HCT116 (cell line): Measurements from ENCODE around the gene MOB3B.

Source experiments
- EGR1 ChIP-seq: IDR thresholded peaks from 2 replicates; pipeline ENCODE4 v1.6.1; 2012; ENCODE audit warnings: low read depth
- EZH2 ChIP-seq: fragments of 200-600 bp; sonication (generic); IDR thresholded peaks from 2 replicates; pipeline ENCODE4 v1.6.1; 2017; ENCODE audit warnings: antibody characterized with exemption, mixed run types
- RAD21 ChIP-seq: IDR thresholded peaks from 2 replicates; pipeline ENCODE4 v1.6.1; 2012; ENCODE audit warnings: low read depth, mild to moderate bottlenecking
- YY1 ChIP-seq: IDR thresholded peaks from 2 replicates; pipeline ENCODE4 v1.6.1; 2011; ENCODE audit warnings: low read length, low read depth, moderate library complexity, mild to moderate bottlenecking; ENCODE audit not compliant: insufficient replicate concordance; ENCODE audit errors: extremely low read depth
- TF ChIP-seq, protein P1 (sequence below), 3 experiments: fragments of 200-600 bp in 1 of 3; sonication (generic) in 1 of 3; IDR thresholded peaks in 2 of 3; conservative IDR thresholded peaks in 1 of 3; 2 replicates each; pipeline ENCODE4 v1.5.1; 2012 to 2017; ENCODE audit warnings: low read depth in 2 of 3, low read length in 2 of 3, antibody characterized with exemption in 1 of 3, borderline replicate concordance in 1 of 3, control low read depth in 1 of 3, mild to moderate bottlenecking in 1 of 3, mixed read lengths in 1 of 3, mixed run types in 1 of 3, moderate library complexity in 1 of 3; ENCODE audit not compliant: insufficient read depth in 1 of 3

DNA sequence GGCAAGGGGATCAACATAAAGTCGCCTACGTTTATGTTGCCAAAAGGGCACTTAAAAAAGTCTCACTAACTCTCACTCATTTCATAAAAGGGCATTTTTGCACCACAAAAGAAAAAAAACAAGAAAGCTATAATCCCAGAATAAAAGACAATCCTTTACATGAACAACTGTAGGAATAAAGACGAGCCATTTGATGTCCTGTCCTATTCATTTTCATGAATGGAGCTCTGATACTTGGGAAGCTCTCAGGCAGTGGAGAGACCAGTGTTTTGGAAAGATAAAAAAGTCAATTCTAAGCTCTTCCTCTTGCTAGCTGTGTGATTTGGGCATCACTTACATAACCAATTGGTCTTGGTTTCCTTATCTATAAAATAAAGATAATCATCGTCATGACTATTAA is 137.2 kb downstream of the MOB3B start:
- TF ChIP-seq EZH2 (no peak), YY1 (no peak), RAD21 (no peak), EGR1 (no peak)
- TF ChIP-seq, protein P1, sequence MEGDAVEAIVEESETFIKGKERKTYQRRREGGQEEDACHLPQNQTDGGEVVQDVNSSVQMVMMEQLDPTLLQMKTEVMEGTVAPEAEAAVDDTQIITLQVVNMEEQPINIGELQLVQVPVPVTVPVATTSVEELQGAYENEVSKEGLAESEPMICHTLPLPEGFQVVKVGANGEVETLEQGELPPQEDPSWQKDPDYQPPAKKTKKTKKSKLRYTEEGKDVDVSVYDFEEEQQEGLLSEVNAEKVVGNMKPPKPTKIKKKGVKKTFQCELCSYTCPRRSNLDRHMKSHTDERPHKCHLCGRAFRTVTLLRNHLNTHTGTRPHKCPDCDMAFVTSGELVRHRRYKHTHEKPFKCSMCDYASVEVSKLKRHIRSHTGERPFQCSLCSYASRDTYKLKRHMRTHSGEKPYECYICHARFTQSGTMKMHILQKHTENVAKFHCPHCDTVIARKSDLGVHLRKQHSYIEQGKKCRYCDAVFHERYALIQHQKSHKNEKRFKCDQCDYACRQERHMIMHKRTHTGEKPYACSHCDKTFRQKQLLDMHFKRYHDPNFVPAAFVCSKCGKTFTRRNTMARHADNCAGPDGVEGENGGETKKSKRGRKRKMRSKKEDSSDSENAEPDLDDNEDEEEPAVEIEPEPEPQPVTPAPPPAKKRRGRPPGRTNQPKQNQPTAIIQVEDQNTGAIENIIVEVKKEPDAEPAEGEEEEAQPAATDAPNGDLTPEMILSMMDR (IDR thresholded peaks at IDR 0.05 in 2 of 3, conservative IDR thresholded peaks at IDR 0.05 in 1 of 3; ENCODE audit: borderline replicate concordance in 1 of 3, insufficient read depth in 1 of 3, low read depth in 2 of 3, low read length in 2 of 3) = no peak
